ENCODE measurements around the gene NOS1. TPM values are rescaled to one million over a fixed set of nuclear protein-coding genes. Genes with fewer than 3 reads are reported as not detected.

Gene NOS1
- total and polyA plus RNA-seq, 2 experiments from 2014 or later = 0.63 to 3.0 TPM

DNA sequence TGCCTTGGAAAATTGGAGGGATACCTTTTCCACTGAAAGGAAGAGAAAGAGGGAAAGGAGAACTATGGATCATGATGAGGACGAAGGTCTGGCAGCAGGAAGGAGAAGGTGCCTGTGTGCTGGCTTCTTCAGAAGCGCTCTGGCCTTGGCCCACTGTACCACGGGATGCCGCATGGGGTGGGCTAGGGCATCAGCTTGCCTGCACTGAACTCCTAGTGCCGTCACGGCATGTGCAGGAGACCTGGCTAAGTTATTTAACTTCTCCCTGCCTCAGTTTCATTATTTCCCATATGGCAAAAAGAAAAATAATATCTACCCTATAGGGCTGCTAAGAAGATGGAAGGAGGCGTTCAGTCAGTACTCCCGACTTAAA, 199.3 kb downstream of the NOS1 start:
- Histone ChIP-seq H3K36me3 (ENCODE audit: insufficient read depth) (peaks cover 44% of the 10 kb centered on the region), H3K9me2 (ENCODE audit: insufficient read depth) (no peaks in the 10 kb centered on the region), H3K4me3 (no peak overlapping the region), H3K4me1 (ENCODE audit: insufficient read depth) (no peaks in the 10 kb centered on the region), H4K20me1 (replicated peaks; ENCODE audit: insufficient read depth) (peaks cover 4% of the 10 kb centered on the region; the same call in 1 of the 2 replicates), H3K79me2 (replicated peaks; ENCODE audit: insufficient read depth) (no peaks in the 10 kb centered on the region), H3K27ac (ENCODE audit: low read depth) (no peak overlapping the region), H2AFZ (no peak overlapping the region), H3K27me3 (ENCODE audit: insufficient read depth) (no peaks in the 10 kb centered on the region), H3F3A (replicated peaks; ENCODE audit: low read depth) (no peaks in the 10 kb centered on the region), H3K4me2 (no peak overlapping the region)
- TF ChIP-seq POLR2AphosphoS5 (IDR thresholded peaks at IDR 0.05; ENCODE audit: low read depth) (no peak), JUNB (IDR thresholded peaks at IDR 0.05; ENCODE audit: unreplicated experiment) (no peak), ZNF114 (CRISPR knock-in tag; IDR thresholded peaks at IDR 0.05) (no peak), ZNF462 (CRISPR knock-in tag; IDR thresholded peaks at IDR 0.05) (no peak), ZNF331 (CRISPR knock-in tag; IDR thresholded peaks at IDR 0.05; ENCODE audit: low read depth) (no peak), NANOG (IDR thresholded peaks at IDR 0.05; ENCODE audit: borderline replicate concordance) (no peak), STAT1 (IDR thresholded peaks at IDR 0.05; ENCODE audit: unreplicated experiment) (no peak), EZH2phosphoT487 (IDR thresholded peaks at IDR 0.05; ENCODE audit: unreplicated experiment) (no peak), CREB1 (CRISPR knock-in tag; IDR thresholded peaks at IDR 0.05; ENCODE audit: low read depth) (no peak), EZH2 (IDR thresholded peaks at IDR 0.05; ENCODE audit: low read depth, unreplicated experiment) (no peak)
- TF ChIP-seq, protein P1, sequence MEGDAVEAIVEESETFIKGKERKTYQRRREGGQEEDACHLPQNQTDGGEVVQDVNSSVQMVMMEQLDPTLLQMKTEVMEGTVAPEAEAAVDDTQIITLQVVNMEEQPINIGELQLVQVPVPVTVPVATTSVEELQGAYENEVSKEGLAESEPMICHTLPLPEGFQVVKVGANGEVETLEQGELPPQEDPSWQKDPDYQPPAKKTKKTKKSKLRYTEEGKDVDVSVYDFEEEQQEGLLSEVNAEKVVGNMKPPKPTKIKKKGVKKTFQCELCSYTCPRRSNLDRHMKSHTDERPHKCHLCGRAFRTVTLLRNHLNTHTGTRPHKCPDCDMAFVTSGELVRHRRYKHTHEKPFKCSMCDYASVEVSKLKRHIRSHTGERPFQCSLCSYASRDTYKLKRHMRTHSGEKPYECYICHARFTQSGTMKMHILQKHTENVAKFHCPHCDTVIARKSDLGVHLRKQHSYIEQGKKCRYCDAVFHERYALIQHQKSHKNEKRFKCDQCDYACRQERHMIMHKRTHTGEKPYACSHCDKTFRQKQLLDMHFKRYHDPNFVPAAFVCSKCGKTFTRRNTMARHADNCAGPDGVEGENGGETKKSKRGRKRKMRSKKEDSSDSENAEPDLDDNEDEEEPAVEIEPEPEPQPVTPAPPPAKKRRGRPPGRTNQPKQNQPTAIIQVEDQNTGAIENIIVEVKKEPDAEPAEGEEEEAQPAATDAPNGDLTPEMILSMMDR (conservative IDR thresholded peaks at IDR 0.05; ENCODE audit: low read depth in 2 of 2) = no peak
- TF ChIP-seq, protein P2, sequence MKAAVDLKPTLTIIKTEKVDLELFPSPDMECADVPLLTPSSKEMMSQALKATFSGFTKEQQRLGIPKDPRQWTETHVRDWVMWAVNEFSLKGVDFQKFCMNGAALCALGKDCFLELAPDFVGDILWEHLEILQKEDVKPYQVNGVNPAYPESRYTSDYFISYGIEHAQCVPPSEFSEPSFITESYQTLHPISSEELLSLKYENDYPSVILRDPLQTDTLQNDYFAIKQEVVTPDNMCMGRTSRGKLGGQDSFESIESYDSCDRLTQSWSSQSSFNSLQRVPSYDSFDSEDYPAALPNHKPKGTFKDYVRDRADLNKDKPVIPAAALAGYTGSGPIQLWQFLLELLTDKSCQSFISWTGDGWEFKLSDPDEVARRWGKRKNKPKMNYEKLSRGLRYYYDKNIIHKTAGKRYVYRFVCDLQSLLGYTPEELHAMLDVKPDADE (IDR thresholded peaks at IDR 0.05) = no peak
- TF ChIP-seq, protein P3, sequence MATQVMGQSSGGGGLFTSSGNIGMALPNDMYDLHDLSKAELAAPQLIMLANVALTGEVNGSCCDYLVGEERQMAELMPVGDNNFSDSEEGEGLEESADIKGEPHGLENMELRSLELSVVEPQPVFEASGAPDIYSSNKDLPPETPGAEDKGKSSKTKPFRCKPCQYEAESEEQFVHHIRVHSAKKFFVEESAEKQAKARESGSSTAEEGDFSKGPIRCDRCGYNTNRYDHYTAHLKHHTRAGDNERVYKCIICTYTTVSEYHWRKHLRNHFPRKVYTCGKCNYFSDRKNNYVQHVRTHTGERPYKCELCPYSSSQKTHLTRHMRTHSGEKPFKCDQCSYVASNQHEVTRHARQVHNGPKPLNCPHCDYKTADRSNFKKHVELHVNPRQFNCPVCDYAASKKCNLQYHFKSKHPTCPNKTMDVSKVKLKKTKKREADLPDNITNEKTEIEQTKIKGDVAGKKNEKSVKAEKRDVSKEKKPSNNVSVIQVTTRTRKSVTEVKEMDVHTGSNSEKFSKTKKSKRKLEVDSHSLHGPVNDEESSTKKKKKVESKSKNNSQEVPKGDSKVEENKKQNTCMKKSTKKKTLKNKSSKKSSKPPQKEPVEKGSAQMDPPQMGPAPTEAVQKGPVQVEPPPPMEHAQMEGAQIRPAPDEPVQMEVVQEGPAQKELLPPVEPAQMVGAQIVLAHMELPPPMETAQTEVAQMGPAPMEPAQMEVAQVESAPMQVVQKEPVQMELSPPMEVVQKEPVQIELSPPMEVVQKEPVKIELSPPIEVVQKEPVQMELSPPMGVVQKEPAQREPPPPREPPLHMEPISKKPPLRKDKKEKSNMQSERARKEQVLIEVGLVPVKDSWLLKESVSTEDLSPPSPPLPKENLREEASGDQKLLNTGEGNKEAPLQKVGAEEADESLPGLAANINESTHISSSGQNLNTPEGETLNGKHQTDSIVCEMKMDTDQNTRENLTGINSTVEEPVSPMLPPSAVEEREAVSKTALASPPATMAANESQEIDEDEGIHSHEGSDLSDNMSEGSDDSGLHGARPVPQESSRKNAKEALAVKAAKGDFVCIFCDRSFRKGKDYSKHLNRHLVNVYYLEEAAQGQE (IDR thresholded peaks at IDR 0.05; ENCODE audit: unreplicated experiment) = no peak
- no peaks in the 10 kb centered on the region for H3K4me1 Mint-ChIP-seq
- no peak overlapping the region for H3K4me3 Mint-ChIP-seq
- DNase-seq (ENCODE audit: low spot score) (no peak), ATAC-seq (no peak)
- H3K9me3 Mint-ChIP-seq = no peaks in the 10 kb centered on the region; the same call in 2 of the 3 replicates
- peaks cover 9% of the 10 kb centered on the region for H3K27me3 Mint-ChIP-seq (ENCODE audit: insufficient read depth, low read depth, poor library complexity)
- peaks cover 93% of the 10 kb centered on the region for H3K36me3 Mint-ChIP-seq (ENCODE audit: low read depth)
- no peak overlapping the region for H3K27ac Mint-ChIP-seq
